CD4-positive, alpha-beta T cell treated with Interleukin-17A for 1 hour (primary cell): ENCODE results near the gene COL18A1.

Experiments
- DNase-seq: peaks from one replicate; pipeline ENCODE4 v3.0.0-alpha.2; 2020

The COL18A1 gene

GRCh38 chr21:45470773-45471524 is 66.0 kb downstream of the COL18A1 start:
- DNase-seq, result peak; percentile 38

GRCh38 chr21:45471525-45472221 is 66.7 kb downstream of the COL18A1 start:
- DNase-seq, result no peak

- DNase-seq, result no peak
Measured at GRCh38 chr21:45472445-45473365, 67.7 kb downstream of the COL18A1 start.

GRCh38 chr21:45473496-45474322 is 68.7 kb downstream of the COL18A1 start:
- no peak for DNase-seq

- DNase-seq, result no peak
Measured at GRCh38 chr21:45474323-45474950, 69.5 kb downstream of the COL18A1 start.

GRCh38 chr21:45475004-45475685 is 70.2 kb downstream of the COL18A1 start:
- no peak for DNase-seq

- DNase-seq, result no peak
Measured at GRCh38 chr21:45475797-45476570, 71.0 kb downstream of the COL18A1 start.

GRCh38 chr21:45476582-45476981 is 71.6 kb downstream of the COL18A1 start:
- no peak for DNase-seq

- DNase-seq, result no peak
Measured at GRCh38 chr21:45477176-45478114, 72.5 kb downstream of the COL18A1 start.

- DNase-seq, result peak; percentile 86
Measured at GRCh38 chr21:45478115-45478801, 73.3 kb downstream of the COL18A1 start.

- no peak for DNase-seq
Measured at GRCh38 chr21:45478816-45479669, 74.1 kb downstream of the COL18A1 start.

GRCh38 chr21:45479691-45480675 is 75.0 kb downstream of the COL18A1 start:
- DNase-seq, result peak; percentile 14

GRCh38 chr21:45480701-45481500 is 75.9 kb downstream of the COL18A1 start:
- no peak for DNase-seq

- no peak for DNase-seq
Measured at GRCh38 chr21:45481566-45481965, 76.6 kb downstream of the COL18A1 start.
